Common myeloid progenitor, CD34-positive (primary cell): ENCODE data around the gene CADM1.

Source experiments
- CTCF ChIA-PET: fragments of 350-600 bp; sonication (Branson Sonifier 250); formaldehyde crosslinking; loops from one replicate; lab custom pipeline; 2021; ENCODE audit warnings: antibody characterized with exemption; lab: Charles Lee
- POLR2A ChIA-PET: fragments of 350-600 bp; sonication (Branson Sonifier 250); formaldehyde crosslinking; loops from one replicate; lab custom pipeline; 2021; ENCODE audit warnings: antibody characterized with exemption; lab: Charles Lee
- DNase-seq, 3 donors: peaks; one replicate each; pipeline versions ENCODE4 v3.0.0 to v3.0.0-alpha.2; 2013
- H3K27ac ChIP-seq, 2 experiments: 1 replicate in 1 of 2; 2 replicates in 1 of 2; pipeline ENCODE4 v1.7.0; 2013; ENCODE audit warnings: inconsistent platforms in 2 of 2, low read length in 2 of 2, mild to moderate bottlenecking in 2 of 2, low read depth in 1 of 2, moderate library complexity in 1 of 2; ENCODE audit not compliant: severe bottlenecking in 2 of 2, insufficient read depth in 1 of 2, poor library complexity in 1 of 2
- H3K27me3 ChIP-seq, 5 experiments: replicated peaks in 2 of 5; 1 replicate in 3 of 5; 2 replicates in 2 of 5; pipeline versions ENCODE4 v1.6.1 to v1.7.0; 2013; ENCODE audit warnings: low read length in 4 of 5, mild to moderate bottlenecking in 2 of 5, moderate library complexity in 2 of 5, inconsistent platforms in 1 of 5; ENCODE audit not compliant: insufficient read depth in 5 of 5, control insufficient read depth in 4 of 5
- H3K36me3 ChIP-seq, 4 experiments: 1 replicate in 2 of 4; 2 replicates in 2 of 4; pipeline versions ENCODE4 v1.6.1 to v1.7.0; 2013; ENCODE audit warnings: low read length in 3 of 4, control low read depth in 1 of 4, mild to moderate bottlenecking in 1 of 4; ENCODE audit not compliant: control insufficient read depth in 4 of 4, insufficient read depth in 4 of 4
- H3K4me1 ChIP-seq, 4 experiments: 1 replicate in 3 of 4; 2 replicates in 1 of 4; pipeline versions ENCODE4 v1.6.1 to v1.7.1; 2013; ENCODE audit warnings: low read length in 3 of 4, mild to moderate bottlenecking in 3 of 4, control low read depth in 1 of 4, inconsistent platforms in 1 of 4, moderate library complexity in 1 of 4; ENCODE audit not compliant: control insufficient read depth in 4 of 4, insufficient read depth in 4 of 4; ENCODE audit errors: control extremely low read depth in 1 of 4
- H3K4me3 ChIP-seq, 7 experiments: 1 replicate in 4 of 7; 2 replicates in 3 of 7; pipeline versions ENCODE4 v1.5.1 to v1.7.0; 2013; ENCODE audit warnings: mild to moderate bottlenecking in 7 of 7, low read length in 6 of 7, moderate library complexity in 6 of 7, inconsistent platforms in 2 of 7, low read depth in 2 of 7, control low read depth in 1 of 7; ENCODE audit not compliant: insufficient read depth in 4 of 7, control insufficient read depth in 1 of 7; ENCODE audit errors: extremely low read depth in 1 of 7
- H3K9me3 ChIP-seq, 5 experiments: 1 replicate in 4 of 5; 2 replicates in 1 of 5; pipeline versions ENCODE4 v1.6.1 to v1.7.1; 2013; ENCODE audit warnings: low read length in 4 of 5, mild to moderate bottlenecking in 2 of 5, inconsistent platforms in 1 of 5, low read depth in 1 of 5, moderate library complexity in 1 of 5; ENCODE audit not compliant: control insufficient read depth in 4 of 5, insufficient read depth in 2 of 5; ENCODE audit errors: control extremely low read depth in 1 of 5
- WGBS: methylation state at CpG from one replicate; pipeline ENCODE4 v1.1.5; 2013; ENCODE audit not compliant: insufficient coverage; 5-methylcytosine and 5-hydroxymethylcytosine counted together

CADM1 gene

DNA sequence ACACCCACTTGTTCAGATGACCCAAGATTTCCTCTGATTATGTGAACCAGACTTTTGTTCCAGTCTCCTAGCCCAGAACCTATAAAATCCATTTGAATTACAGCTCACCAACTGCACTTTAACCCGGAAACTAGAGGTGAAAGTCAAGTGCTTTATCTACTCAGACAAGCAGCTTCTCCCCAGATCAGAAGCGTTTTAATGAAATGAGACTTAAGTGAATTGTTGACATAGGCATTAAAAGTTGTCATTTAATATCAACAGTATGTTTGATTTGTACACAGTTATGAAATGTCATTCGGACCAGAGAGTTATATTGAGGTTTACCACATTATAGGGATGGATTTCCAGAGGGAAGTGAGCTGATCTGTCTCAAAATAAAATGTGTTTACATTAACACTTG lies 52.0 kb downstream of the CADM1 start:
- no peaks in the 10 kb centered on the region for H3K27me3 ChIP-seq
- H3K9me3 ChIP-seq: peaks cover 1 to 8% (median 6%) of the 10 kb centered on the region in 5 experiments
- DNase-seq: no peak
- WGBS: no CpG with 5 or more reads among the region's 3 CpGs
- ChIA-PET CTCF (no interaction called here), POLR2A (no interaction called here)
- H3K27ac ChIP-seq: no peak overlapping the region
- no peaks in the 10 kb centered on the region for H3K4me1 ChIP-seq
- H3K36me3 ChIP-seq: no peaks in the 10 kb centered on the region
- no peak overlapping the region for H3K4me3 ChIP-seq

DNA sequence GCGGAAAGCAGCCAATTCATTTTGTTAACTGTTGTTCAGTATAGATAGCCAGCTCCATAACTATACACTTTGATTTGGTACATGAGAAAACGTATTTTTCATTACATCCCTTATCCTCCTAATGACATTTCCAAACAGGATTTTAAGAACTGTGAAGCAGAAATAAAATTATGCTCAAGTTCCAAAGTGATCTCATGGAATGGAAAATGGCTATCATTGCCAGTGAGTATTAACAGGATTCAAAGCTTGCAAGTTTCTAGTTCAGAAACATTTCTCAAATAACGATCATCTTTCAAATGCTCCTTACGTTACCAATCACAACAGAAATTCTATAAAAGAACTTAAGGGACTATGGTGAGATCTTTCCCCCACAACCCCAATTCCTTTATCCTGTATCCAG lies 53.7 kb downstream of the CADM1 start:
- Histone ChIP-seq H3K4me1 (no peaks in the 10 kb centered on the region), H3K36me3 (no peaks in the 10 kb centered on the region), H3K27ac (no peak overlapping the region), H3K27me3 (no peaks in the 10 kb centered on the region), H3K4me3 (no peak overlapping the region), H3K9me3 (peaks cover 1 to 13% (median 8%) of the 10 kb centered on the region in 5 experiments)
- POLR2A ChIA-PET: no interaction called here
- DNase-seq: no peak
- 86% methylated on average over 2 of the region's 4 CpGs for WGBS
- CTCF ChIA-PET: no interaction called here

DNA sequence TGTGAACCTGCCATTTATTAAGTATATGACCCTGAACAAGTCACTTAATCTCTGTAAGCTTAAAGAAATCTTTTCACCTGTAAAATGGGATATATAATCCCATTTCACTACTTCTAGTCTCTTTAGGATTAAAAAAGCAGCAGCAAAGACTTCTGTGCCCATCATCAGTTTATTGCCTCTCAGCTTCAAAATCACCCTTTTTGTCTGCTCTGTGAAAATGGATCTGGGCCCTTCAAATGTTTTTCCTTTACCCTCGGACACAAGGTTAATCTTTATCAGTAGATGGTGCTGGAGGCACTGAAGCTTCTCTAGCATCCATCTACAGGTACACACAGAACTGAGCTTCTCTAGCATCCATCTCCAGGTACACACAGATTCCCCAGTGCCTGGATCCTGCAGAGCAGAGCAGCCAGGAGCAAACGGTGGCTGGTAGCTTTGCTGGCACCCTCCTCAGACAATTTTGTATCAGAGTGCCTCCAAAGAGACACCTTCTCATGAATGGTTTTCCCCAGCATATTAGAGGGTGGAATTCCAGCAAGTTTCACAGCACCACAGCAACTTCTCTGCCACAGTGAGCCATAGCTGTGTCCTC lies 56.8 kb downstream of the CADM1 start:
- DNase-seq: no peak
- POLR2A ChIA-PET: no interaction called here
- CTCF ChIA-PET: no interaction called here
- H3K4me1 ChIP-seq: no peaks in the 10 kb centered on the region
- no peaks in the 10 kb centered on the region for H3K36me3 ChIP-seq
- H3K4me3 ChIP-seq: no peak overlapping the region
- WGBS: 100% methylated on average over 2 of the region's 2 CpGs
- H3K27ac ChIP-seq: no peak overlapping the region
- H3K27me3 ChIP-seq: no peaks in the 10 kb centered on the region
- peaks cover 1 to 13% (median 8%) of the 10 kb centered on the region in 5 experiments for H3K9me3 ChIP-seq

DNA sequence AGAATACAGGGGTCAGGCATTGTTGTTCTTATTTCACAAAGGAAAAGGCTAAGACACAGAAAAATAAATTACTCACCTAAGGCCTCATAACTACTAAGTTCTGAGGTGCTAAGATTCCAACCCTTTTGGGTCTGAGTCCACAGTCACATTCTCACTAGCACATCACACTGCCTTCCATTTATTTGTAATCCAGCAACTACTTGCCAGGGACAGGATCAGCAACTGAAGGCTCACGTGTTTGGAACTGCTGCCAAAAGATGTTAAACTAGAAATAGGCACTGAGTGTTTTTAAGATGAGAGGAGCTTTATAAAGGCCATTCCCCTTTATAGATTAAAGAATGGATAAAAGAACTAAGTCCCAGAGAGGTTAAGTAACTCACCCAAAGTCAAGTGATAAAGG lies 58.0 kb downstream of the CADM1 start:
- 100% methylated on average over 1 of the region's 1 CpG for WGBS
- ChIA-PET CTCF (no interaction called here), POLR2A (no interaction called here)
- Histone ChIP-seq H3K4me3 (no peak overlapping the region), H3K36me3 (no peaks in the 10 kb centered on the region), H3K27me3 (no peaks in the 10 kb centered on the region), H3K4me1 (no peaks in the 10 kb centered on the region), H3K9me3 (peaks cover 1 to 13% (median 8%) of the 10 kb centered on the region in 5 experiments), H3K27ac (no peak overlapping the region)
- no peak for DNase-seq

DNA sequence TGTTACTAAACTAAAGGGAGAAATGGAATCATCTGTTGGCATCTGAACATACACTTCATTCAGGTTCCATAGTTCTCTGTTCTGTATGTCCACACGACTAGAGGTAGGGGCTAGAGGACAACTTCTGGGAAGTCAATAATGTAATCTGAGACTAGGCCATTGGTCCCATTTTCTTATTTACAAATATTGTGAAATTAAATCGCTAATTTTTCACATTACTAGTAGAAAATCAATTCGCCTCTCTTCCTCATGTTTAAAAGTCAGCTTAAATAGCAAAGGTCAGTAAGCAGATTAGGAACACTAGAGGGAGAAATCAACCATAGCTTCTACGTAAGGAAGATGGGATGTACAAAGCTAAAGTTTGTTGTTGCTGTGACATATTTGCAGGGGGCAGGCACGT lies 59.7 kb downstream of the CADM1 start:
- 100% methylated on average over 1 of the region's 5 CpGs for WGBS
- H3K27ac ChIP-seq: no peak overlapping the region
- H3K36me3 ChIP-seq: no peaks in the 10 kb centered on the region
- ChIA-PET CTCF (no interaction called here), POLR2A (no interaction called here)
- H3K27me3 ChIP-seq: no peaks in the 10 kb centered on the region
- no peak for DNase-seq
- H3K4me1 ChIP-seq: no peaks in the 10 kb centered on the region
- no peak overlapping the region for H3K4me3 ChIP-seq
- H3K9me3 ChIP-seq: peaks cover 1 to 13% (median 8%) of the 10 kb centered on the region in 5 experiments

DNA sequence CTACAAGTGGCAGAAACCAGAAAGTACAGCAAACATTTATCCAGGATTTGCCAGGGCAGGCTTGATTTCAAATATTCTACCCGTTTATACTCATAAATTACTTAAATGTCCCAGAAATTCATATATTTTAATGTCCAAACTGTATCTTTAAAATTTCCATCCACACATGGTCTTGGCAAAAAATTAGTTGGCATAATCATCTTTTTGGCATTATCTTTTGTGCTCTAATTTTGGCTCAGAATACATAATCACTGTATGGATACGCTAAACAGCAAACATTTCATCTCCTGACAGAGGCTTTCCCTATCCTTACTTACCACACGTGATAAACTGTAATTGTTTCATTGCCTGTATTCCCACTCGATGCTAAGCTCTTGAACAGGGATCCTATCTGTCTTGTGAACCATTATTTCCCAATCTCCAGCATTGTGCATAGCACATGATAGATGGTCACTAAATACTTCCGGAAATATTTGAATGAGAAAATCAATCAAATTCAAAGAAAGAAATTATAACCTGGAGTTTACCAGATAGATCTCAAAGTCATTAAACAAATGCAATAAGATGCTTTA lies 64.2 kb downstream of the CADM1 start:
- H3K36me3 ChIP-seq: no peaks in the 10 kb centered on the region
- H3K27me3 ChIP-seq: no peaks in the 10 kb centered on the region
- H3K27ac ChIP-seq: no peak overlapping the region
- DNase-seq: no peak
- H3K9me3 ChIP-seq: no peaks in the 10 kb centered on the region
- H3K4me3 ChIP-seq: no peak overlapping the region
- ChIA-PET POLR2A (no interaction called here), CTCF (interaction anchor here (1.3 kb wide), 1 partner anchor 18 kb away, joined by 3 read pairs; no protein-coding TSS in a partner anchor)
- no peaks in the 10 kb centered on the region for H3K4me1 ChIP-seq
- 100% methylated on average over 4 of the region's 5 CpGs for WGBS

DNA sequence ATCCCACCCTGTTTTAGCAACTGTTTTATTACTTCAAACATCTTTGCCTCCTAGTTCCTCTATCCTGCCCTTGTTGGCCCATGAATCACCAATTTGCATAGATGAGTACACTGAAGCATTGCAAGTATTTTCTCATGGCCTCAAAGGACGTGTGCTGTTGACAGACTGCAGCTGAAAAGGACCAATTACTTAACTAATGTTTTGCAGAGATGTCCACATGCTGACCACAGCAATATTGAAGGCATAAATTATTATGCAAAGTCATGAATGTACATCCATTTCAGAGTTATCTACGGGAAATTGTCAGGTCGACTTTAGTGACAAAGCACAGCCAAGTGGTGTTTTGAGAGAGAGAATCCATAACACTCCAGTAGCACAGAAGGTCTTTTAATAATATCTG lies 64.8 kb downstream of the CADM1 start:
- Histone ChIP-seq H3K27me3 (no peaks in the 10 kb centered on the region), H3K4me1 (no peaks in the 10 kb centered on the region), H3K9me3 (no peaks in the 10 kb centered on the region), H3K36me3 (no peaks in the 10 kb centered on the region), H3K27ac (no peak overlapping the region), H3K4me3 (no peak overlapping the region)
- POLR2A ChIA-PET: no interaction called here
- no peak for DNase-seq
- WGBS: 91% methylated on average over 3 of the region's 3 CpGs
- CTCF ChIA-PET: interaction anchor here (1.3 kb wide), 1 partner anchor 18 kb away, joined by 3 read pairs; no protein-coding TSS in a partner anchor
